Measurements from ENCODE around the gene PAX5. TPM values are rescaled to one million over a fixed set of nuclear protein-coding genes. Genes with fewer than 3 reads are reported as not detected.

Gene PAX5
- total RNA-seq, 1 donor from 2014 or later, result 0.39 TPM

GRCh38 chr9:36889844-36890243 is 144.2 kb downstream of the PAX5 start:
- no peaks in the 10 kb centered on the region for H3K36me3 Mint-ChIP-seq (ENCODE audit: low read depth)
- no peaks in the 10 kb centered on the region for H3K9me3 Mint-ChIP-seq
- no peak overlapping the region for H3K4me3 Mint-ChIP-seq
- intact Hi-C loops (cut with micrococcal nuclease), result no loop called here
- H3K27ac Mint-ChIP-seq, result no peak overlapping the region
- no peaks in the 10 kb centered on the region for H3K4me1 Mint-ChIP-seq (ENCODE audit: low read depth)
- peaks cover 11% of the 10 kb centered on the region for H3K27me3 Mint-ChIP-seq (ENCODE audit: insufficient read depth)
- DNase-seq (ENCODE audit: low spot score), result no peak

DNA sequence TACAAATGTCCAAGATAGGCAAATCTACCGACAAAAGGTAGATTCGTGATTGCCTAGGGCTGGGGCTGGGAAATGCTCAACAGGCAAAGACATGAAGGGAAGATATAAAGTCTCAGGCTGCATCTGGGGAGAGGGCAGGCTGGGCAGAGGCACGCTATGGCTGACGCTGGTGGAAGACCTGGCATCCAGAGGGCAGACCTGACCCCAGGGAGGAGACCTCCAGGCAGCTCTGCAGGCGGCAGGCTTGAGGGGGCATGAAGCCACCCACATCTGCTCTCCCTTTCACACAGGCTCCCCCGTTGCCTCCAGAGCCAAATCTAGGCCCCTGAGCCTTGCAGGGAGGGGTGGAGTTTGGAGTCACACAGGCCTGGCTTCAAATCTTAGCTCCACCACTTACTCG is 145.5 kb downstream of the PAX5 start:
- intact Hi-C loops (cut with micrococcal nuclease), result no loop called here
- no peak overlapping the region for H3K27ac Mint-ChIP-seq
- no peak for DNase-seq (ENCODE audit: low spot score)
- peaks cover 11% of the 10 kb centered on the region for H3K27me3 Mint-ChIP-seq (ENCODE audit: insufficient read depth)
- H3K4me1 Mint-ChIP-seq (ENCODE audit: low read depth), result no peaks in the 10 kb centered on the region
- H3K4me3 Mint-ChIP-seq, result no peak overlapping the region
- no peaks in the 10 kb centered on the region for H3K9me3 Mint-ChIP-seq
- no peaks in the 10 kb centered on the region for H3K36me3 Mint-ChIP-seq (ENCODE audit: low read depth)

GRCh38 chr9:36884721-36885120 is 149.3 kb downstream of the PAX5 start:
- DNase-seq (ENCODE audit: low spot score), result no peak
- Mint-ChIP-seq H3K4me1 (ENCODE audit: low read depth) (no peaks in the 10 kb centered on the region), H3K9me3 (no peaks in the 10 kb centered on the region), H3K4me3 (no peak overlapping the region), H3K27me3 (ENCODE audit: insufficient read depth) (peaks cover 8% of the 10 kb centered on the region), H3K36me3 (ENCODE audit: low read depth) (no peaks in the 10 kb centered on the region), H3K27ac (no peak overlapping the region)
- intact Hi-C loops (cut with micrococcal nuclease), result no loop called here

- Mint-ChIP-seq H3K27ac (no peak overlapping the region), H3K9me3 (no peaks in the 10 kb centered on the region), H3K36me3 (ENCODE audit: low read depth) (no peaks in the 10 kb centered on the region), H3K27me3 (ENCODE audit: insufficient read depth) (peaks cover 3% of the 10 kb centered on the region), H3K4me1 (ENCODE audit: low read depth) (no peaks in the 10 kb centered on the region), H3K4me3 (no peak overlapping the region)
- no peak for DNase-seq (ENCODE audit: low spot score)
- intact Hi-C loops (cut with micrococcal nuclease), result no loop called here
These were observed 151.5 kb downstream of the PAX5 start for GRCh38 chr9:36882594-36882993.

DNA sequence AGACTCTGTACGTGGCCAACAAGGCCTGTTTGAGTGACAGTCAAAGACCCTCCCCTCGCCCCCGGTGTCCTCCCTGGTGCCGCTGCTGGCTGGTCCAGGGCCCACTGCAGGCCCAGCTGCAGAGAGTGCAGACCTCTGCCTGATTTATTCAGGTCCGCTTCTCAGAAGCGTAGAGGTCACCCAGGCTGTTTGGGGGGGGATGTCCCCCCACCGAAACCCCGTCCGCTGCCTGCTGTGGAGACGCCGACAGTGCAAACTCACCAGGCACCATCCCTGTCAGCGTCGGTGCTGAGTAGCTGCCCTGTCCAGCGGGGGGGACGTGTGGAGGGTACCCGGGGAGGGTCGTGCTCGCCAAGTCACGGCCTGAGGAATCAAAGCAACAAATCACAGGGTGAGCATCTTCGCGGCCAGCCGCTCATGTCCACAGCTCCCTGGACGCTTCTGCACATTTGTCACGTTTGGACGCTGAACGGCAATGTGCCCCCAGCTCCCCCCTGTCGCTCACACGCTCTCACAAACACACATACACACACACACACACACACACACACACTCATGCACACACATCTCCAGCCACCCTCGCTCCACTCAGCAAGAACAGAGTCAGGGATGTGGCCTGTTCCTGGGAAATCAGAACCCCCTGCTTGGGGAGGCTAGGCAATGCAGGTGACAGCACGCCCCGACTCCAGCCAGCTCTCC is 152.2 kb downstream of the PAX5 start:
- no peaks in the 10 kb centered on the region for H3K36me3 Mint-ChIP-seq (ENCODE audit: low read depth)
- no peaks in the 10 kb centered on the region for H3K9me3 Mint-ChIP-seq
- no peak overlapping the region for H3K4me3 Mint-ChIP-seq

DNA sequence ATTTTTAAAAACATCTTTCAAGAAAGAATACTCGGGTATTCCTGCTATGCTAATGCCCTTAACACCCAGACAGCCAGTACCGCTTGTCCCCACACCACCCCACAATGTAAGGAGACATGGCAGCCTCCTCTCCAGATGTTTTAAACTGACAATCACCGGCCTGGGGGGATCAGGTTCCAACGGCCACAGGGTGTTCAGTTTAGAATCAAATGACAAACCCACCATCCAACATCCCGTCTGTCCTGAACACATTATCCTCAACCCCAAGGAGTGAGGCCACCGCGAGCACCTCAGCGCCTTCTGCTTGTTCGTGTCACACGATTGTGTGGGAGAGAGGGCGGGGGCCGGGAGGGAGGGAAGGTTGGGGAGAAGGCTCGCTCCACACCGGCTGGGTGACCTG is 152.8 kb downstream of the PAX5 start:
- no peaks in the 10 kb centered on the region for H3K4me1 Mint-ChIP-seq (ENCODE audit: low read depth)
- DNase-seq (ENCODE audit: low spot score), result no peak
- intact Hi-C loops (cut with micrococcal nuclease), result no loop called here
- H3K27me3 Mint-ChIP-seq (ENCODE audit: insufficient read depth), result peaks cover 3% of the 10 kb centered on the region
- no peaks in the 10 kb centered on the region for H3K9me3 Mint-ChIP-seq
- no peaks in the 10 kb centered on the region for H3K36me3 Mint-ChIP-seq (ENCODE audit: low read depth)
- H3K4me3 Mint-ChIP-seq, result no peak overlapping the region
- H3K27ac Mint-ChIP-seq, result no peak overlapping the region

More for the DNA sequence above, 152.2 kb downstream of the PAX5 start:
- Mint-ChIP-seq H3K27me3 (ENCODE audit: insufficient read depth) (peaks cover 3% of the 10 kb centered on the region), H3K27ac (no peak overlapping the region), H3K4me1 (ENCODE audit: low read depth) (no peaks in the 10 kb centered on the region)
- no peak for DNase-seq (ENCODE audit: low spot score)
- intact Hi-C loops (cut with micrococcal nuclease), result no loop called here

DNA sequence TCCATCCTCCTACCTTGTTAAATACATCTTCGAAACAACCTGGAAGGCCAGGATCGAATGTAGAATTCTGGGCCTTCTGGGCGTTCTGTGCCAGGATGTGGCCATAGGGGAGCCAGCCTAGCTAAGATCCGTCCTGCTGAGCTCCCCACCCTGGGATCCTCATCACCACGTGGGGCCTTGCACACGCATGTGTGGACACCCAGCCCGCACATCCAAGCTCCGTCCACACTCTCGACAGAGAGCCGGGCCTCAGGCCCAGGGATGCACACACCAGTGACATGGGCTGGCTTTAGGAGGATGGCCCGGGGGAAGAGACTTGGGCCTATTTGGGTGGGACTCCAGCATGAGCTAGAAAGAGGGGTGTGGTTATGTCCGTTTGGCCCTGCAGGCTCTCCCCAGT is 154.0 kb downstream of the PAX5 start:
- Mint-ChIP-seq H3K27me3 (ENCODE audit: insufficient read depth) (peaks cover 5% of the 10 kb centered on the region), H3K4me3 (no peak overlapping the region)

GRCh38 chr9:36878986-36879982 is 154.8 kb downstream of the PAX5 start:
- intact Hi-C loops (cut with micrococcal nuclease), result loop anchor here (10.0 kb wide), 1 partner anchor 486 kb away; no protein-coding TSS in a partner anchor
- Mint-ChIP-seq H3K27me3 (ENCODE audit: insufficient read depth) (peaks cover 5% of the 10 kb centered on the region), H3K9me3 (no peaks in the 10 kb centered on the region), H3K4me3 (no peak overlapping the region), H3K4me1 (ENCODE audit: low read depth) (no peaks in the 10 kb centered on the region), H3K27ac (no peak overlapping the region), H3K36me3 (ENCODE audit: low read depth) (no peaks in the 10 kb centered on the region)
- DNase-seq (ENCODE audit: low spot score), result no peak

More for the DNA sequence above, 154.0 kb downstream of the PAX5 start:
- no peak overlapping the region for H3K27ac Mint-ChIP-seq
- H3K36me3 Mint-ChIP-seq (ENCODE audit: low read depth), result no peaks in the 10 kb centered on the region
- no peak for DNase-seq (ENCODE audit: low spot score)
- no peaks in the 10 kb centered on the region for H3K4me1 Mint-ChIP-seq (ENCODE audit: low read depth)
- no peaks in the 10 kb centered on the region for H3K9me3 Mint-ChIP-seq
- intact Hi-C loops (cut with micrococcal nuclease), result no loop called here

- Mint-ChIP-seq H3K9me3 (no peaks in the 10 kb centered on the region), H3K36me3 (ENCODE audit: low read depth) (no peaks in the 10 kb centered on the region), H3K27me3 (ENCODE audit: insufficient read depth) (peaks cover 11% of the 10 kb centered on the region), H3K27ac (no peak overlapping the region), H3K4me3 (no peak overlapping the region), H3K4me1 (ENCODE audit: low read depth) (no peaks in the 10 kb centered on the region)
- no peak for DNase-seq (ENCODE audit: low spot score)
- intact Hi-C loops (cut with micrococcal nuclease), result loop anchor here (10.0 kb wide), 1 partner anchor 488 kb away; no protein-coding TSS in a partner anchor
These were observed 156.8 kb downstream of the PAX5 start for GRCh38 chr9:36877239-36877638.

DNA sequence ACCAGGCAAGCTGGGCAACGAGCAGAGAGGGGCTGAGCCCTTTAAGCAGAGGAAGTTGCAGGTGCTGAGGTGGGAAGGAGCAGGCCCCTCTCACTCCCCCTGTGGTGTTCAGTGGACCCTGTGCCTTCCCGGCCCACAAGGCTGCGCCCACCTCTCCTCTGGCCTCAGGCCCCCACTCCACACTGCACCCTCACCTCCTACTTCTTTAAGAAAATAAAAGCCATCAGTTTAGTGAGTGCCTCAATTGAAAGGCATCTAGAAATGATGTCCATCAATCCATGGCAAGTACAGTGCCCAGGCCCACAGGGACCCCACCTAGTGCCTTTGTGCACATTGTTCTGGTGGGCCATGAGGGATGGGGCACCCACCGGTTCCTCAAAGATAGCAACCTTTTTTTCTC is 158.0 kb downstream of the PAX5 start:
- no peaks in the 10 kb centered on the region for H3K4me1 Mint-ChIP-seq (ENCODE audit: low read depth)
- DNase-seq (ENCODE audit: low spot score), result no peak
- peaks cover 11% of the 10 kb centered on the region for H3K27me3 Mint-ChIP-seq (ENCODE audit: insufficient read depth)
- H3K36me3 Mint-ChIP-seq (ENCODE audit: low read depth), result no peaks in the 10 kb centered on the region
- H3K4me3 Mint-ChIP-seq, result no peak overlapping the region
- H3K27ac Mint-ChIP-seq, result no peak overlapping the region
- intact Hi-C loops (cut with micrococcal nuclease), result loop anchor here (10.0 kb wide), 1 partner anchor 489 kb away; no protein-coding TSS in a partner anchor
- H3K9me3 Mint-ChIP-seq, result no peaks in the 10 kb centered on the region

- Mint-ChIP-seq H3K4me1 (ENCODE audit: low read depth) (no peaks in the 10 kb centered on the region), H3K27ac (no peak overlapping the region)
- intact Hi-C loops (cut with micrococcal nuclease), result loop anchor here (5.0 to 10.0 kb wide), 2 partner anchors 52 to 490 kb away; no protein-coding TSS in a partner anchor
These were observed 159.1 kb downstream of the PAX5 start for GRCh38 chr9:36874921-36875320.

DNA sequence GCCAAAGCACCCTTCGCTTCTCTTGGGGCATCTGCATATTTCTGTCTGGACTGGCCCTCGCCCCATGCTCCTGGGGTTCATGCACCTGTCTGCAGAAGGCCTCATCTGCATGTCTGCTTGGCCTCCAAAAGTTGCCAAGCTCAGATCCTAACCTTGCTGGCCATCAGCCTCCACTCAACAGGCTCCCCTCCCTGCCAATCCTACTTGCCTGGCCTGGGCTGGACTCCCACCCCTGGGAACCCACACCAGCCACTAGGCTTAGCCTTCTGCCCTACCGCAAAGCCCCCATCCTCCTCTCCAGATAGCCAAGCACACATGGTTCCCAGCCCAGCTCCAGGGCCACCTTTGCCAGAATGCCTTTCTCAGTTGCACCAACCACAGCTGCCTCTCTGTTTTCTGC is 159.8 kb downstream of the PAX5 start:
- Mint-ChIP-seq H3K27me3 (ENCODE audit: insufficient read depth) (peaks cover 11% of the 10 kb centered on the region), H3K4me1 (ENCODE audit: low read depth) (no peaks in the 10 kb centered on the region), H3K36me3 (ENCODE audit: low read depth) (no peaks in the 10 kb centered on the region), H3K9me3 (no peaks in the 10 kb centered on the region), H3K4me3 (no peak overlapping the region), H3K27ac (no peak overlapping the region)
- intact Hi-C loops (cut with micrococcal nuclease), result loop anchor here (5.0 to 10.0 kb wide), 2 partner anchors 53 to 491 kb away; no protein-coding TSS in a partner anchor
- no peak for DNase-seq (ENCODE audit: low spot score)

More at GRCh38 chr9:36874921-36875320, 159.1 kb downstream of the PAX5 start:
- no peaks in the 10 kb centered on the region for H3K36me3 Mint-ChIP-seq (ENCODE audit: low read depth)
- DNase-seq (ENCODE audit: low spot score), result no peak
- H3K27me3 Mint-ChIP-seq (ENCODE audit: insufficient read depth), result peaks cover 11% of the 10 kb centered on the region
- no peaks in the 10 kb centered on the region for H3K9me3 Mint-ChIP-seq
- H3K4me3 Mint-ChIP-seq, result no peak overlapping the region

Data from activated T-helper 1 cell treated with anti-CD3 and anti-CD28 coated beads, Interleukin-12 subunit alpha, Interleukin-12 subunit beta, Interleukin-2, Interleukin-4 antibody, amounts not matched to agents 30 ng/mL and 10 ng/mL and 1 ng/mL, durations not matched to agents 14 hours and 24 hours and 36 hours (primary cell).